ENCODE measurements around the gene PTPRN. TPM values are rescaled to one million over a fixed set of nuclear protein-coding genes. Genes with fewer than 3 reads are reported as not detected.

Gene PTPRN
- total and polyA plus RNA-seq, 2 experiments from 2014 or later, result 5.1 to 22.1 TPM

DNA sequence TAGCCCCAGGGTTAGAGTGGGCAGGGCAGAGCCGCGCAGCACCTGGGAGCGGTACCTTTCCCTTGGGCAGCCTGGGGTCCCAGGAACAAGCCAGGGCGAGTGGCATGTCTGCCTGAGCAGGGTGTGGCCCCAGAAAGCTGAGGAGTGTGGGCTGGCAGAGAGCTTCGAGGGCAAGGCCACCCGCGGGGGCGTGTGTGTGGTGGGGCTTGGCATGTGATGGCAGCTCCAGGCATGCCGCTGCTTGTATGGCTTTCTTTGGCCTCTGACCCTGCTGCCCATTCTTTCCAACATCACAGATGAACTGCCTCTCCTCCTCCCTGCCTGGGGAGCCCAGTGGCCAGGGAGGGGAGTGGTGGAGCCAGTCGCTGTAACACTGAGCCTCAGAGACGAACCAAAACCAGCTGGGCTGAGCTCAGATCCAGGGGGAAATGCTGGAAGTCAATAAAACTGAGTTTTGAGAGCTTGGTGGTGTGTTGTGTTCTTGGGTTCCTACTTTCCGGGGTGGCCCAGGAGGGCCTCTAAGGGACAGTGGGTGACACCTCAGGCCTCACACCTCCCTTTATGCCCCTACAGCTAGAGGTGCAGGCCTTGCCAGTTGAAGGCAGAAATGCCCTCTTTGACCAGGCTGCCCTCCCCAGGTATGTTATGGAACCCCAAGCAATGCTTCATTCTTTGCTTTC lies 22.6 kb downstream of the PTPRN start:
- Histone ChIP-seq H4K20me1 (replicated peaks; ENCODE audit: insufficient read depth) (no peaks in the 10 kb centered on the region; the same call in 1 of the 2 replicates), H3K27me3 (ENCODE audit: insufficient read depth) (no peaks in the 10 kb centered on the region), H3K4me1 (ENCODE audit: insufficient read depth) (peaks cover 4% of the 10 kb centered on the region; the same call in 1 of the 2 replicates), H3K79me2 (replicated peaks; ENCODE audit: insufficient read depth) (no peaks in the 10 kb centered on the region), H3K4me2 (peak overlapping the region; percentile 75), H3K9me2 (ENCODE audit: insufficient read depth) (no peaks in the 10 kb centered on the region), H3F3A (replicated peaks; ENCODE audit: low read depth) (no peaks in the 10 kb centered on the region), H3K4me3 (peak overlapping the region; percentile 43), H3K36me3 (ENCODE audit: insufficient read depth) (no peaks in the 10 kb centered on the region; the same call in 1 of the 2 replicates), H2AFZ (no peak overlapping the region), H3K27ac (ENCODE audit: low read depth) (no peak overlapping the region)
- Mint-ChIP-seq H3K36me3 (ENCODE audit: low read depth) (peaks cover 4% of the 10 kb centered on the region; the same call in 2 of the 3 replicates), H3K27me3 (ENCODE audit: insufficient read depth, low read depth, poor library complexity) (peaks cover 4% of the 10 kb centered on the region), H3K4me3 (peak overlapping the region; percentile 28), H3K4me1 (peaks cover 12% of the 10 kb centered on the region), H3K9me3 (no peaks in the 10 kb centered on the region), H3K27ac (peak overlapping the region; percentile 19)
- DNase-seq (ENCODE audit: low spot score) (peak; percentile 37), ATAC-seq (peak; percentile 27)
- TF ChIP-seq, protein P1, sequence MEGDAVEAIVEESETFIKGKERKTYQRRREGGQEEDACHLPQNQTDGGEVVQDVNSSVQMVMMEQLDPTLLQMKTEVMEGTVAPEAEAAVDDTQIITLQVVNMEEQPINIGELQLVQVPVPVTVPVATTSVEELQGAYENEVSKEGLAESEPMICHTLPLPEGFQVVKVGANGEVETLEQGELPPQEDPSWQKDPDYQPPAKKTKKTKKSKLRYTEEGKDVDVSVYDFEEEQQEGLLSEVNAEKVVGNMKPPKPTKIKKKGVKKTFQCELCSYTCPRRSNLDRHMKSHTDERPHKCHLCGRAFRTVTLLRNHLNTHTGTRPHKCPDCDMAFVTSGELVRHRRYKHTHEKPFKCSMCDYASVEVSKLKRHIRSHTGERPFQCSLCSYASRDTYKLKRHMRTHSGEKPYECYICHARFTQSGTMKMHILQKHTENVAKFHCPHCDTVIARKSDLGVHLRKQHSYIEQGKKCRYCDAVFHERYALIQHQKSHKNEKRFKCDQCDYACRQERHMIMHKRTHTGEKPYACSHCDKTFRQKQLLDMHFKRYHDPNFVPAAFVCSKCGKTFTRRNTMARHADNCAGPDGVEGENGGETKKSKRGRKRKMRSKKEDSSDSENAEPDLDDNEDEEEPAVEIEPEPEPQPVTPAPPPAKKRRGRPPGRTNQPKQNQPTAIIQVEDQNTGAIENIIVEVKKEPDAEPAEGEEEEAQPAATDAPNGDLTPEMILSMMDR (conservative IDR thresholded peaks at IDR 0.05; ENCODE audit: low read depth in 2 of 2), result 0 out of 4 replicates have a peak, but pooled peaks of 1 of the 2 experiments have one; percentile 23
- TF ChIP-seq EZH2phosphoT487 (IDR thresholded peaks at IDR 0.05; ENCODE audit: unreplicated experiment), result no peak

DNA sequence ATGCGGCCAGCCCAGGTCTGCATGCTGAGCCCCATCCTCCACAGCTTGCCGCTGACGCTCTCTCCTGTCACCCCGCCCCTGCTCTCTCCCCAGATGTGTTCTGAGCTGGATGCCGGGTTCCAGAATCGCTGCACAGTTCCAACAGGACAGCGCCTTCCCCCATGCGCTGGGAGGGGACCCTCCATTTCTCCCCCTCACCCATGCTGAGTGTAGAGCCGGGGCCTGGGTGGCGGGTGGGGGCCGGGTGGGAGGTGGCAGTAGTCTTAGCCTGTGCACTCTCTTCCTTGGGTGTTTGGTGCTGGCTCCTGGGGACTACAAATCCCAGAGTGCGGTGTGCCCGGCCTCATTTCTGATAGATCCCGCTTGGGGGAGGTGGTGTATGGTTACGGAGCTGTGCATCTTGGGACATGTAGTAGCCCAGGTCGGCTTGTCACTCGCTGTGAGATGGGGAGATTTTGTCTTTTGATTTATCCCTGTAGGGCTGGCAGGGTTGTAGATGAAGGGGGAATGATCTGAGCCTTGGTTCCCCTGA lies 23.2 kb downstream of the PTPRN start:
- H3K4me1 Mint-ChIP-seq, result peaks cover 12% of the 10 kb centered on the region
- H3K4me3 ChIP-seq, result peak overlapping the region; percentile 43
- H3K36me3 Mint-ChIP-seq (ENCODE audit: low read depth), result peaks cover 10% of the 10 kb centered on the region; the same call in 2 of the 3 replicates
- peak; percentile 94 for DNase-seq (ENCODE audit: low spot score)
- H3K36me3 ChIP-seq (ENCODE audit: insufficient read depth), result no peaks in the 10 kb centered on the region; the same call in 1 of the 2 replicates
- no peak overlapping the region for H2AFZ ChIP-seq
- no peaks in the 10 kb centered on the region for H3F3A ChIP-seq (replicated peaks; ENCODE audit: low read depth)
- H3K4me3 Mint-ChIP-seq, result peak overlapping the region; percentile 28
- peak overlapping the region; percentile 75 for H3K4me2 ChIP-seq
- H3K27ac ChIP-seq (ENCODE audit: low read depth), result no peak overlapping the region
- H3K27ac Mint-ChIP-seq, result peak overlapping the region; percentile 19
- ATAC-seq, result peak; percentile 98
- no peaks in the 10 kb centered on the region for H3K9me2 ChIP-seq (ENCODE audit: insufficient read depth)
- peaks cover 4% of the 10 kb centered on the region for H3K27me3 Mint-ChIP-seq (ENCODE audit: insufficient read depth, low read depth, poor library complexity)
- H4K20me1 ChIP-seq (replicated peaks; ENCODE audit: insufficient read depth), result no peaks in the 10 kb centered on the region; the same call in 1 of the 2 replicates
- H3K4me1 ChIP-seq (ENCODE audit: insufficient read depth), result peaks cover 4% of the 10 kb centered on the region; the same call in 1 of the 2 replicates
- H3K27me3 ChIP-seq (ENCODE audit: insufficient read depth), result no peaks in the 10 kb centered on the region
- no peaks in the 10 kb centered on the region for H3K9me3 Mint-ChIP-seq
- no peaks in the 10 kb centered on the region for H3K79me2 ChIP-seq (replicated peaks; ENCODE audit: insufficient read depth)
- TF ChIP-seq, protein P2, sequence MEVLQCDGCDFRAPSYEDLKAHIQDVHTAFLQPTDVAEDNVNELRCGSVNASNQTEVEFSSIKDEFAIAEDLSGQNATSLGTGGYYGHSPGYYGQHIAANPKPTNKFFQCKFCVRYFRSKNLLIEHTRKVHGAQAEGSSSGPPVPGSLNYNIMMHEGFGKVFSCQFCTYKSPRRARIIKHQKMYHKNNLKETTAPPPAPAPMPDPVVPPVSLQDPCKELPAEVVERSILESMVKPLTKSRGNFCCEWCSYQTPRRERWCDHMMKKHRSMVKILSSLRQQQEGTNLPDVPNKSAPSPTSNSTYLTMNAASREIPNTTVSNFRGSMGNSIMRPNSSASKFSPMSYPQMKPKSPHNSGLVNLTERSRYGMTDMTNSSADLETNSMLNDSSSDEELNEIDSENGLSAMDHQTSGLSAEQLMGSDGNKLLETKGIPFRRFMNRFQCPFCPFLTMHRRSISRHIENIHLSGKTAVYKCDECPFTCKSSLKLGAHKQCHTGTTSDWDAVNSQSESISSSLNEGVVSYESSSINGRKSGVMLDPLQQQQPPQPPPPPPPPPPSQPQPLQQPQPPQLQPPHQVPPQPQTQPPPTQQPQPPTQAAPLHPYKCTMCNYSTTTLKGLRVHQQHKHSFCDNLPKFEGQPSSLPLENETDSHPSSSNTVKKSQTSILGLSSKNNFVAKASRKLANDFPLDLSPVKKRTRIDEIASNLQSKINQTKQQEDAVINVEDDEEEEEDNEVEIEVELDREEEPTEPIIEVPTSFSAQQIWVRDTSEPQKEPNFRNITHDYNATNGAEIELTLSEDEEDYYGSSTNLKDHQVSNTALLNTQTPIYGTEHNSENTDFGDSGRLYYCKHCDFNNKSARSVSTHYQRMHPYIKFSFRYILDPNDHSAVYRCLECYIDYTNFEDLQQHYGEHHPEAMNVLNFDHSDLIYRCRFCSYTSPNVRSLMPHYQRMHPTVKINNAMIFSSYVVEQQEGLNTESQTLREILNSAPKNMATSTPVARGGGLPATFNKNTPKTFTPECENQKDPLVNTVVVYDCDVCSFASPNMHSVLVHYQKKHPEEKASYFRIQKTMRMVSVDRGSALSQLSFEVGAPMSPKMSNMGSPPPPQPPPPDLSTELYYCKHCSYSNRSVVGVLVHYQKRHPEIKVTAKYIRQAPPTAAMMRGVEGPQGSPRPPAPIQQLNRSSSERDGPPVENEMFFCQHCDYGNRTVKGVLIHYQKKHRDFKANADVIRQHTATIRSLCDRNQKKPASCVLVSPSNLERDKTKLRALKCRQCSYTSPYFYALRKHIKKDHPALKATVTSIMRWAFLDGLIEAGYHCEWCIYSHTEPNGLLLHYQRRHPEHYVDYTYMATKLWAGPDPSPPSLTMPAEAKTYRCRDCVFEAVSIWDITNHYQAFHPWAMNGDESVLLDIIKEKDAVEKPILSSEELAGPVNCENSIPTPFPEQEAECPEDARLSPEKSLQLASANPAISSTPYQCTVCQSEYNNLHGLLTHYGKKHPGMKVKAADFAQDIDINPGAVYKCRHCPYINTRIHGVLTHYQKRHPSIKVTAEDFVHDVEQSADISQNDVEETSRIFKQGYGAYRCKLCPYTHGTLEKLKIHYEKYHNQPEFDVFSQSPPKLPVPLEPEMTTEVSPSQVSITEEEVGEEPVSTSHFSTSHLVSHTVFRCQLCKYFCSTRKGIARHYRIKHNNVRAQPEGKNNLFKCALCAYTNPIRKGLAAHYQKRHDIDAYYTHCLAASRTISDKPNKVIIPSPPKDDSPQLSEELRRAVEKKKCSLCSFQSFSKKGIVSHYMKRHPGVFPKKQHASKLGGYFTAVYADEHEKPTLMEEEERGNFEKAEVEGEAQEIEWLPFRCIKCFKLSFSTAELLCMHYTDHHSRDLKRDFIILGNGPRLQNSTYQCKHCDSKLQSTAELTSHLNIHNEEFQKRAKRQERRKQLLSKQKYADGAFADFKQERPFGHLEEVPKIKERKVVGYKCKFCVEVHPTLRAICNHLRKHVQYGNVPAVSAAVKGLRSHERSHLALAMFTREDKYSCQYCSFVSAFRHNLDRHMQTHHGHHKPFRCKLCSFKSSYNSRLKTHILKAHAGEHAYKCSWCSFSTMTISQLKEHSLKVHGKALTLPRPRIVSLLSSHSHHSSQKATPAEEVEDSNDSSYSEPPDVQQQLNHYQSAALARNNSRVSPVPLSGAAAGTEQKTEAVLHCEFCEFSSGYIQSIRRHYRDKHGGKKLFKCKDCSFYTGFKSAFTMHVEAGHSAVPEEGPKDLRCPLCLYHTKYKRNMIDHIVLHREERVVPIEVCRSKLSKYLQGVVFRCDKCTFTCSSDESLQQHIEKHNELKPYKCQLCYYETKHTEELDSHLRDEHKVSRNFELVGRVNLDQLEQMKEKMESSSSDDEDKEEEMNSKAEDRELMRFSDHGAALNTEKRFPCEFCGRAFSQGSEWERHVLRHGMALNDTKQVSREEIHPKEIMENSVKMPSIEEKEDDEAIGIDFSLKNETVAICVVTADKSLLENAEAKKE (CRISPR knock-in tag; IDR thresholded peaks at IDR 0.05), result no peak
- TF ChIP-seq EZH2phosphoT487 (IDR thresholded peaks at IDR 0.05; ENCODE audit: unreplicated experiment) (no peak), JUNB (IDR thresholded peaks at IDR 0.05; ENCODE audit: unreplicated experiment) (no peak), EZH2 (IDR thresholded peaks at IDR 0.05; ENCODE audit: low read depth, unreplicated experiment) (no peak), POLR2AphosphoS5 (IDR thresholded peaks at IDR 0.05; ENCODE audit: low read depth) (no peak), STAT1 (IDR thresholded peaks at IDR 0.05; ENCODE audit: unreplicated experiment) (no peak)
- TF ChIP-seq, protein P3, sequence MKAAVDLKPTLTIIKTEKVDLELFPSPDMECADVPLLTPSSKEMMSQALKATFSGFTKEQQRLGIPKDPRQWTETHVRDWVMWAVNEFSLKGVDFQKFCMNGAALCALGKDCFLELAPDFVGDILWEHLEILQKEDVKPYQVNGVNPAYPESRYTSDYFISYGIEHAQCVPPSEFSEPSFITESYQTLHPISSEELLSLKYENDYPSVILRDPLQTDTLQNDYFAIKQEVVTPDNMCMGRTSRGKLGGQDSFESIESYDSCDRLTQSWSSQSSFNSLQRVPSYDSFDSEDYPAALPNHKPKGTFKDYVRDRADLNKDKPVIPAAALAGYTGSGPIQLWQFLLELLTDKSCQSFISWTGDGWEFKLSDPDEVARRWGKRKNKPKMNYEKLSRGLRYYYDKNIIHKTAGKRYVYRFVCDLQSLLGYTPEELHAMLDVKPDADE (IDR thresholded peaks at IDR 0.05), result peak; percentile 97

Measured in GM23338 (cell line).